Cortex of kidney (tissue), 1 donor: ENCODE results near the gene SPATA9.
"Not testable (repeated sequence)": the region's sequence is repeated elsewhere in the genome, so short reads cannot be mapped to it uniquely, and the experiment has no call there.

Experiments used
- DNase-seq: peaks from one replicate; lab custom pipeline; 2025; lab: John Stamatoyannopoulos, UW

SPATA9 gene

GRCh38 chr5:95717439-95717838 lies 34.6 kb upstream of the SPATA9 start:
- DNase-seq: no peak

GRCh38 chr5:95715799-95716461 lies 33.1 kb upstream of the SPATA9 start:
- DNase-seq: no peak

DNA sequence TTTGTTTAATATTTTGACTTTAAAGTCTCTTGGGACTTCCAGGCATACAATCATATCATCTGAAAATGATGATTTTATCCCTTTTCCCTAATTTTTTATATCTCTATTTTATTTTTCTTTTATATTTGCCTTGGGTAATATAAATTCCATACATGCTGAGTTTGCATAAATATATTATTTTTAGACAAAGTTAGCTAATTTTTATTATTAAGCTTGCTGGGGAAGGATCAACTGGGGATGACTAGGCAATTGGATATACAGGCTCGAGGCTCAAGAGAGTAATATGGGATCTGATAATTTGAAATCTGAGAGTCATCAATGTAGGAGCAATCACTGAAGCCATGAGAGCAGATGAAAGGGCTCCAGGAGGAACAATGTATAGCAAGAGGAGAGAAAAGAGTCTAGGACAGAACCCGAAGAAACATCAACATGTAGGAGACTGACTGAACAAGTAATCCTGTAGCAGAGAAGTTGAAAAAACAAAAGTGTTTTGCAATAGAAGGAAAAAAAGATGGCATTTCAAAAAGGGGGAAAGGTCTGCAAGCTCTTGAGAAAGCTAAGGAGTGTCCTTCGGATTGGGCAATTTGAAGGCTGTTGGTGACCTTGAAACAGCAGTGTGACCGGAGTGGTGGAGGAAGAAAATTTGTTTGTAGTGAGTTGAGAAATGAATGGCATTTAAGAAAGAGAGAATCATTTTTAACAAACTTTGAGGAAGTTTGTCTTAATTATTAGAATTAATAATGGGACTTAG lies 31.3 kb upstream of the SPATA9 start:
- DNase-seq: no peak

DNA sequence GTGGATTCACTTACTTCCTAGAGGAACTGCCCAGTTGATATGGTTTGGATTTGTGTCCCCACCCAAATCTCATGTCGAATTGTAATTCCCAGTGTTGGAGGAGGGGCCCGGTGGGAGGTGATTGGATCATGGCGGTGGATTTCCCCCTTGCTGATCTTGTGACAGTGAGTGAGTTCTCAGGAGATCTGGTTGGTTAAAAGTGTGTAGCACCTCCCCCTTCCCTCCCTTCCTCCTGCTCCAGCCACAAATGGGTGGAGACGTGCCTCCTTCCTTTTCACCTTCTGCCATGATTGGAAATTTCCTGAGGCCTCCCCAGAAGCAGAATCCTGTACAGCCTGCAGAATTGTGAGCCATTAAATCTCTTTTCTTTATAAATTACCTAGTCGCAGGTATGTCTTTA lies 30.5 kb upstream of the SPATA9 start:
- DNase-seq: not testable (repeated sequence)

DNA sequence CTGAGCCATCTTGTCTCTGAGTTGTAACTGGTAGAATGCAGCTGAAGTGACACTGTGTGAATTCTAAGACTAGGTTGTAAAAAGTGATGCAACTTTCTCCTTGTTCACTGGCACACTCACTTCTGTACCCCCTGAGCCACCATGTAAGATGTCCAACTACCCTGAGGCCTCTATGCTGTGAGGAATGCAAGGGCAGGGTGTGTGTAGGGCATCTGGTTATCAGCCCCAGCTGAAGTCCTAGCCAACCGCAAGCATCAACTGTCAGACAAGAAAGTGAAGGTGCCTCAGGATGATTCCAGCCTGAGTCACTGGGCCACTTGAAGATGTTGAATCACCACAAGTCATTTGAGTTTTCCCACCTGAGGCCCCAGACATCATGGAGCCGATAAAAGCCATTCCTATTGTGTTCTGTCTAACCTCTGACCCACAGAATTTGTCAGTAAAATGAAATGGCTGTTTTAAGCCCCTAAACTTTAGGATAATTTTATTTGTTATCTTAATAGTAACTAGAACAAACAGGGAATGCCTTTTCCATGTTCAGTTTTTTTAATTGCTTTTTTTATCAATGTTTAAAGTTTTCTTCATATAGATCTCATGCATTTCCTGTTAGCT lies 29.7 kb upstream of the SPATA9 start:
- DNase-seq: no peak

- no peak for DNase-seq
Measured at GRCh38 chr5:95711501-95712346, 28.9 kb upstream of the SPATA9 start.

GRCh38 chr5:95710651-95711500 lies 28.1 kb upstream of the SPATA9 start:
- not testable (repeated sequence) for DNase-seq

DNA sequence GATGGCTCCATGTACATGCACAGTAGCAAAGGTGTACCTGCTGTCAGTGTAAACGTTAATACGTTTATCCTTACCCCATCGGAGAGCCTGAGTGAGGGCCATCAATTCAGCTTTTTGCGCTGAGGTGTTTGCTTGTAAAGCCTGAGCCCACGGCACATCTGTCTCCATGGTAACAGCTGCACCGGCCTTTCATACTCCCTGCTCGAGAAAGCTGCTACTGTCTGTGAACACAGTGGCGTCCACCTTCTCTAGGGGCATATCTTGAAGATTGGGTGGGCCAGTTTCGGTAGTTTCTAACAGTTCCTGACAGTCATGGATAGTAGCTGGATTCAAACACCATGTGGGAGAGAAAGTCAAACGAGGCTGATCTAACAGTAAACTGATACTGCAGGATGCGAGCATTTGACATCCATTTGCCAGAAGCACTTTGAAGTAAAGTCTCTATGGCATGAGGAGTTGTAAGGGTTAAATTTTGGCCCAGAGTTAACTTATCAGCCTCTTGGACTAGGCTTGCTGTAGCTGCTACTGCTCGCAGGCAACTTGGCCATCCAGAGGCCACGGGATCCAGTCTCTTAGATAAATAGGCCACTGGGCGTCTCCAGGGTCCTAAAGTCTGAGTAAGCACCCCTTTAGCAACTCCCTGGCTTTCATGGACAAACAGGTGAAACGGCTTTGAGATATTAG lies 27.3 kb upstream of the SPATA9 start:
- no peak for DNase-seq

- no peak for DNase-seq
Measured at GRCh38 chr5:95708876-95709275, 26.1 kb upstream of the SPATA9 start.

DNA sequence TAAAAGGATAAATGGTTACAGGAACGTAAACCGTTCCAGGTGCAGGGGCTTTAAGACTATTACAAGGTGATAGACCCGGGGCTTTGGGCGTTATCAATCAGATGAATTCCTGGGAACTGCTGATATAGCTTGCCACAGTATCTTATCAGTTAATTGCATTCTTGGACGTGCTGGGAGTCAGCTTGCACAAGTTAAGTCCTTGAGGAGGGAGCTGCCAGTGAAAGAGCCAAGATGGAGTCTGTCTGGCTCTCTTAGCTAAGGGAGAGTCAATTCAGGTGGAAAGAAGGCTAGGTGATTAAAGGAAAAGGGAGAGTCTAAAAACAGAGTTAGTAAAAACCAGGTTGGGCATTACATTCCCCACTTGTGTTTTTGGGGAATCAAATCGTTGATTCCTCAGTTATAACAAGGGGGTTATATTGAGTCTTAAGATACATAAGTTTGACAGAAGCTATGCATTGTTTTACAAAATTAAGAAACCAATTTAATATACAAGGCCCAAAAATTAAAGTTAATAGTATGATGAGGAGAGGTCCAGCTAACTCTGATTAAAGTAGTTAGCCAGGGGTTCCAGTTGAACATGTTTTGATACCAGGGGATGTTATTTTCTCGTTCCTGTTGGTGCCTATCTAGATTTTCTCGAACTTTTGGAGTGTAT lies 24.9 kb upstream of the SPATA9 start:
- DNase-seq: not testable (repeated sequence)

GRCh38 chr5:95707055-95707454 lies 24.3 kb upstream of the SPATA9 start:
- DNase-seq: no peak

DNA sequence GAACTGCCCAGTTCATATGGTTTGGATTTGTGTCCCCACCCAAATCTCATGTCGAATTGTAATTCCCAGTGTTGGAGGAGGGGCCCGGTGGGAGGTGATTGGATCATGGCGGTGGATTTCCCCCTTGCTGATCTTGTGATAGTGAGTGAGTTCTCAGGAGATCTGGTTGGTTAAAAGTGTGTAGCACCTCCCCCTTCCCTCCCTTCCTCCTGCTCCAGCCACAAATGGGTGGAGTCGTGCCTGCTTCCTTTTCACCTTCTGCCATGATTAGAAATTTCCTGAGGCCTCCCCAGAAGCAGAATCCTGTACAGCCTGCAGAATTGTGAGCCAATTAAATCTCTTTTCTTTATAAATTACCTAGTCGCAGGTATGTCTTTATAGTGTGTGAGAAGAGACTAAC lies 23.4 kb upstream of the SPATA9 start:
- not testable (repeated sequence) for DNase-seq

GRCh38 chr5:95704150-95704549 lies 21.4 kb upstream of the SPATA9 start:
- no peak for DNase-seq

DNA sequence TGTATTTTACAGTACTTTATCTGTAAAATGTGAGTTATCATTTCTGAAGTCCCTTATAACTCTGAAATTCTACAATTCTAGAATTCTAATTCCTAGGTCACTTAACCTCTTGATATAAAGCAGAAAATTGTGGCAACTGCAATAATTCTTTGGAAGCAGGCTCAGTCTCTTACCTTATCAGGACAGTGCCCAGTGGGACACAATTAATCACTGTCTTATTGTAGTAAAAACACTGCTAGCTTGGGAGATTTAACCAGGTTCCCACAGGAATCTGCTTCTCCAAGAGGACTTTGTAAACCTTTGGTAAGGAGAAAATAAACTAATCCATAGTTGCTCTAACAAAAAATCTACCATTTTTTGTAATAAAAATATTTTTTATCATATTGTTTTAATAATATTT lies 18.3 kb upstream of the SPATA9 start:
- no peak for DNase-seq

GRCh38 chr5:95699337-95699736 lies 16.5 kb upstream of the SPATA9 start:
- no peak for DNase-seq

DNA sequence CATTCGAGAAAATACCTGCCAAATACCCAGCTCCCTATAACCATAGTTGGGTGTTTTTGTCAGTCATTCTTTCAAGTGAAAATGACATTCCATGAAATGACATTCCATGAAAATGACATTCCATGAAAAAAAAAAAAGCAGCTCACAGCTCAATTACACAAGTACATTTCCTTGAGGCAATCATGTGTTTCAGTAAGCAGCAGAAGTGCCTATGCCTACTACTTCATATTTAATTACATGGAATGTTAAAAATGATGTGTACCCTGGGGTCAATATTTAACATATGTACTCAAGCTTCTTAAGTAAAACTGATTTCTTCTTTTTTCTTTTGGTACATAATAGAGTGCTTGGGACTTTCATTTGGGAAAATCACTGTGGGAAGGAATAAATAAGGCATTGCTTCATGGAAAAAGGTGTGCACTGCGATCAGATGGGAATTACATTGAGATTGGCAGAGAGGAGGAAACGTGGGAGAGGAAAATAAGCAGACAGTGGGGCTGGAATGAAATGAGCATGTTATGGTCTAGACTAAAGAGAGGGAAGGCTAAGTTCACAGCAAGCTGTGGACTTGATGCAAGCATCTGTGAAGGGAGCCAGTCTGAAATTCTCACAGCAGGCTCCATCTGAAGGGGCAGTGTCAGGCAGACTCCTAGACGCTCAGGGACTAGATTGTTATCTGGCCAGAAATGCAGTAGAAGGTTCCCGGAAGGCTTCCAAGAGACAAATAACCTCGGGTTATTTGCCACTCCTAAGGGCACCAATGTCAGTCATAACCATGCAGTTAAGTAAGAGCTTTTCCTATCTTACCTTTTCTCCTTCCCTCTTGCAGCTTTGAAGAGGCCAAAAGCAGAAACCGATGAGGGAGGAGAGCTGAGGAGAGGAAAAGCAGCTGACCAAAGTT lies 15.2 kb upstream of the SPATA9 start:
- DNase-seq: no peak

- DNase-seq: no peak
Measured at GRCh38 chr5:95690333-95690732, 7.5 kb upstream of the SPATA9 start.

GRCh38 chr5:95689680-95690079 lies 6.9 kb upstream of the SPATA9 start:
- DNase-seq: no peak

DNA sequence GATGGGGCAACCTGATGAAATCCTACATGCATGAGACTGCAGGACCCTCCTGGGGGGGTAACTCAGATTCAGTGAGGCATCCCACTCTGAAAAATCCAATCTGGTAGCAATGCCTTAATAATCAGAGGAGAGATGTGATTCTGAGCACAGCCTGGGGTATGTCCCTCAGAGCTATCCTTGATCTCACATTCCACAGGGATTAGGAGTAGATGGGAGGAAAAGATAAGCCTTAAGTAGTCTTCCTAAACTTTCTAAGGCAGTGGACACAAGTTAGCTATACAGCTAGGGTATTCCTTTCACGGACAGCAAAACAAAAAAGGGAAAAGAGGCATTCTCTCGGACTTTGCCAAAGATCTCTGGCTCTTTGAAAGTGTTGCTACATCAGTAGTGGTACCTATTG lies 3.9 kb upstream of the SPATA9 start:
- DNase-seq: no peak
